Small intestine (tissue), 7 donors: ENCODE results near the gene MSX2. TPM values are rescaled to one million over a fixed set of nuclear protein-coding genes. Genes with fewer than 3 reads are reported as not detected.

Experiments used
- DNase-seq, 2 donors: peaks; one replicate each; pipeline versions ENCODE4 v3.0.0 to v3.0.0-alpha.2; 2013
- FAIRE-seq: peaks from 2 replicates; lab custom pipeline; 2012; peaks lifted over from hg19 to GRCh38; lab: Jason Lieb, UNC
- H3K27ac ChIP-seq, 3 donors: one replicate each; pipeline ENCODE4 v1.5.1; 2013; ENCODE audit warnings: low read length in 2 of 3, mild to moderate bottlenecking in 2 of 3, control low read depth in 1 of 3, inconsistent platforms in 1 of 3, low read depth in 1 of 3, moderate library complexity in 1 of 3
- H3K27me3 ChIP-seq, 3 donors: one replicate each; pipeline ENCODE4 v1.6.1; 2013; ENCODE audit warnings: low read length in 3 of 3, inconsistent platforms in 1 of 3; ENCODE audit not compliant: control insufficient read depth in 3 of 3, insufficient read depth in 3 of 3
- H3K36me3 ChIP-seq, 3 donors: one replicate each; pipeline ENCODE4 v1.6.1; 2013; ENCODE audit warnings: low read length in 3 of 3, inconsistent platforms in 1 of 3, low read depth in 1 of 3, mild to moderate bottlenecking in 1 of 3, moderate library complexity in 1 of 3; ENCODE audit not compliant: control insufficient read depth in 3 of 3, insufficient read depth in 2 of 3
- H3K4me1 ChIP-seq, 3 donors: one replicate each; pipeline ENCODE4 v1.6.1; 2013; ENCODE audit warnings: low read length in 2 of 3, inconsistent platforms in 1 of 3, low read depth in 1 of 3, mild to moderate bottlenecking in 1 of 3, moderate library complexity in 1 of 3; ENCODE audit not compliant: control insufficient read depth in 3 of 3, insufficient read depth in 2 of 3
- H3K4me3 ChIP-seq, 3 donors: one replicate each; pipeline ENCODE4 v1.5.1; 2013; ENCODE audit warnings: low read length in 3 of 3, control low read depth in 1 of 3, inconsistent platforms in 1 of 3, low read depth in 1 of 3, mild to moderate bottlenecking in 1 of 3, moderate library complexity in 1 of 3
- H3K9me3 ChIP-seq, 2 donors: one replicate each; pipeline ENCODE4 v1.6.1; 2013; ENCODE audit warnings: low read depth in 1 of 2, low read length in 1 of 2; ENCODE audit not compliant: control insufficient read depth in 2 of 2, insufficient read depth in 1 of 2
- WGBS, 3 donors: extraction: QIAGEN DNeasy Blood & Tissue Kit; methylation state at CpG; one replicate each; pipeline ENCODE4 v1.1.7; 2013; 5-methylcytosine and 5-hydroxymethylcytosine counted together
- polyA plus RNA-seq, 4 donors: library from polyadenylated mRNA; stranded (reverse) in 3 of 4; unstranded in 1 of 4; fragments of 200-250 nt in 3 of 4; fragments of 120-200 nt in 1 of 4; gene quantifications; one replicate each; pipeline versions ENCODE4 v1.2.1 to v1.2.3, GENCODE V29; 2013
- donor health status: healthy with polysubstance abuse.
- donor health status: control.
- donor health status: control.
- donor health status: Bipolar disorder and iron deficiency.
- donor health status: healthy.

Gene MSX2
- polyA plus RNA-seq, 4 donors = 0.46 to 4.7 TPM; not detected in 2

DNA sequence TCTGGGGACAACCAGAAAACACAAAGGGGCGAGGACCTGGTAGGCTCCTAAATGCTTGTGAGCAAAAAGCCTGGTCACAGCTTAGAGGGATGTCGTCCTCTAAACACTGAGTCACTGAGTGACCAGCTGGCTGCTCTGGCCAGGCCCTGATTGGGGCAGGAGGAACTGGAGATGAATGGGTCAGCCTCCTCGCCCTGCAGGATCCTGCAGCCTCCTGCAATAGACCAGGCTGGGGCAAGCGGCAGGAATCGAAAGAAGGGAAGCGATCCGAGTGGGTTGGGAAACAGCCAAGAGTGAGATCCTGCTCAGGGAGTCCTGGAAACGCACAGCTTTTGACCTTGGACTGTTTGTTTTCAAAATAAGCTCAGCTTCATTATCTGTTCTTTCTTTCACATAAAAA, 34.1 kb upstream of the MSX2 start:
- Histone ChIP-seq H3K4me3 (no peak overlapping the region), H3K4me1 (peaks cover 0 to 14% (median 4%) of the 10 kb centered on the region in 3 donors), H3K9me3 (no peaks in the 10 kb centered on the region), H3K27me3 (peaks cover 3 to 38% (median 29%) of the 10 kb centered on the region in 3 donors), H3K27ac (no peak overlapping the region), H3K36me3 (no peaks in the 10 kb centered on the region)
- 16 to 17% (median 16%) methylated on average over 8 of the region's 8 CpGs for WGBS, 3 donors
- peak in 1 of 2 donors; percentile 13 for DNase-seq
- no peak for FAIRE-seq

DNA sequence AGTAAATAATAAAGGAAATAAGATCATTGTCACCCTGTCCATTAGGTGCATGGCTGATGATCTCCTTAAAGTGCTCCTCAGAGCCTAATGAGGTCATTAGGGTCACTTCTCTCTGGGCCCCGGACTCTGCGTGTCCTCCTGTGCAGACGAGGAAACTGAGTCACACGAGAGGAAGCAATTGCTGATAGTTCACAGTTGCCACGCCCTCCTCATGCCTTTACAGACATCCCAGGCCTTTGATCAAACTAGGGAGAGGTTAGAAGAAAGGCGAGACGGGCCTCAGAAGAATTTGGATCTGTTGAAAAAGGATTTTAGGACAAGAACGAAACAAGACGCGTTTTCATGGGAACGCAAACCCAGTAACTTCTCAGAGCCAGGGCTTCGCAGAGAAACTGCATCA, 32.0 kb upstream of the MSX2 start:
- Histone ChIP-seq H3K9me3 (no peaks in the 10 kb centered on the region), H3K27ac (peak overlapping the region in 1 of 3 donors; percentile 27), H3K4me1 (peaks cover 0 to 14% (median 4%) of the 10 kb centered on the region in 3 donors), H3K4me3 (peak overlapping the region in 1 of 3 donors; percentile 2), H3K27me3 (peaks cover 3 to 38% (median 29%) of the 10 kb centered on the region in 3 donors), H3K36me3 (no peaks in the 10 kb centered on the region)
- peak in 1 of 2 donors; percentile 34 for DNase-seq
- 3 to 10% (median 5%) methylated on average over 12 of the region's 12 CpGs for WGBS, 3 donors
- FAIRE-seq = no peak

DNA sequence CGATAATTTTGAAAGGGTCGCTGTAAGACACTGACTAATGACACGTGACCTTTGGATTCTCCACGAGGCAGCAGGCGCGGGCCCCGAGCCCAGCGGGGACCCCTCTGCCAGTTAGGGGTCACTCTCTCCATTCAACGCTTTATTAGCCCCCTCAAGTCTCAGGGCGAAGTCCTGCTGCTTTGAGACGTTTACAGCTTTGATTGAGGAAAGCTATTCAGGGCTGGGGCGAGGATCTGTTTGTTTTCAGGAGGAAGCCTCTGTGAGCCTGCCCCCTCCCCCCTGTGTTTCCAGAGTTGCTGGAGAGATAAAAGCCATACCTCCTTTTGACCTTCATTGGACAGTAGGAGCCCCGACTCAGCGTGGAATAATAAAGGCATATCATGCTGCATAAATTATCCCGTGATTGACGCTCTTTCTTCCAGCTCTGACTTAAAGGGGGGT, 31.4 kb upstream of the MSX2 start:
- DNase-seq = peak; percentile 14 to 85
- no peak for FAIRE-seq
- Histone ChIP-seq H3K4me3 (peak overlapping the region in 1 of 3 donors; percentile 2), H3K27ac (peak overlapping the region in 1 of 3 donors; percentile 27), H3K9me3 (no peaks in the 10 kb centered on the region), H3K4me1 (peaks cover 0 to 14% (median 4%) of the 10 kb centered on the region in 3 donors), H3K27me3 (peaks cover 3 to 36% (median 28%) of the 10 kb centered on the region in 3 donors), H3K36me3 (no peaks in the 10 kb centered on the region)
- 2% methylated on average over 16 of the region's 16 CpGs for WGBS, 3 donors

DNA sequence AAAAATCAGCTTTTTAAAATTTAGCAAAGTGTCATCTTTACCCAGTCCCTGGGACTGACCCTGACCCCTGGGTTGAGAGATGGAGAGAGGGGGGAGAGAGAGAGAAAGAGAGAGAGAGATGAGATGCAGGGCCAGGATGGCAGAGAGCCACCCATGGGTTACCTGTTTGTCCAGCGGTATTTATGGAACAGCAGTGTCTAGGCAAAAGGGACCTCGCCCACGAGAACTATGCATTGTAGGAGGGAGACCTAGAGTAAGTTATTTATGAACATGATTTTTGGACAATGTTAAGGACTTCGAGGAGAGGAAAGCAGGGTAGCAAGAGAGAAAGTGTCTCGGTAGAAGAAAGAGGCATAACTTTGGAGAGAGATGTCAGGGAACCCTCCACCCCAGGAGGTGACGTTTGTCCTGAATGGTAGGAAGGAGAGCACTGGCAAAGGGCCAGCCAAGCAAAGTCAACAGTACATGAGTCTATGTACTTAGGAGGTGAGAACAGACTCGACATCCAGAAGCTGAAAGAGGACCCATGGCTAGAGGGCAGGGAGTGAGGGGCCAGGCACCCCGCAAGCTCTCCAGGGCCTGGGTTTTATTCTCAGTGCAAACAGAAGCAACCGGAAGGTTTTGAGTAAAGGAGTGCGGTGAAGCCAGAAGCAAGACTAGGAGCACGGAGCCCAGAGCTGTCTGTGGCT, 30.5 kb upstream of the MSX2 start:
- 29 to 31% (median 30%) methylated on average over 11 of the region's 11 CpGs for WGBS, 3 donors
- Histone ChIP-seq H3K4me1 (peaks cover 0 to 14% (median 4%) of the 10 kb centered on the region in 3 donors), H3K27ac (no peak overlapping the region), H3K36me3 (no peaks in the 10 kb centered on the region), H3K9me3 (no peaks in the 10 kb centered on the region), H3K4me3 (no peak overlapping the region), H3K27me3 (peaks cover 3 to 27% (median 23%) of the 10 kb centered on the region in 3 donors)
- FAIRE-seq = no peak
- DNase-seq = peak; percentile 42 to 73

DNA sequence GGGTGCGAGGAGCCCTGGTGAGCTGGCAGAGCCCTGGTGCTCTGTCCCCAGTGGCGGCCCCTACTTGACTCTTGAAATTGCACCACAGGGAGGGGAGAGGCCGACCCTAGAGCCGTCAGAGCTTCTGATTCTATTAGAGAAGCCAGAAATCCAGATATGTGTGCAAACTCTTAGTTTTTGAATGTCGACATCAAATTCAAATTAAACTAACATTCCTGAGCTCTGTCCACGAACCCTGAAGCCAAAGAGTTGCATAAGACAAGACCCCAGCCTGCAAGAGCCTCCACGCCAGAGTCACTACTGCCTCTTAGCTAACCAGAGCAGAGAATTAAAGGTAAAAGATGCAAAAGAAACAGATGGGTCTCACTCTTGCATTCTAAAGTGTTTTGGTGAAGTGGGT, 29.8 kb upstream of the MSX2 start:
- peaks cover 0 to 14% (median 4%) of the 10 kb centered on the region in 3 donors for H3K4me1 ChIP-seq
- FAIRE-seq (no peak), DNase-seq (no peak)
- no peak overlapping the region for H3K27ac ChIP-seq
- H3K9me3 ChIP-seq = no peaks in the 10 kb centered on the region
- H3K27me3 ChIP-seq = peaks cover 3 to 20% (median 20%) of the 10 kb centered on the region in 3 donors
- H3K36me3 ChIP-seq = no peaks in the 10 kb centered on the region
- H3K4me3 ChIP-seq = no peak overlapping the region
- WGBS, 3 donors = 35 to 56% (median 44%) methylated on average over 7 of the region's 7 CpGs

DNA sequence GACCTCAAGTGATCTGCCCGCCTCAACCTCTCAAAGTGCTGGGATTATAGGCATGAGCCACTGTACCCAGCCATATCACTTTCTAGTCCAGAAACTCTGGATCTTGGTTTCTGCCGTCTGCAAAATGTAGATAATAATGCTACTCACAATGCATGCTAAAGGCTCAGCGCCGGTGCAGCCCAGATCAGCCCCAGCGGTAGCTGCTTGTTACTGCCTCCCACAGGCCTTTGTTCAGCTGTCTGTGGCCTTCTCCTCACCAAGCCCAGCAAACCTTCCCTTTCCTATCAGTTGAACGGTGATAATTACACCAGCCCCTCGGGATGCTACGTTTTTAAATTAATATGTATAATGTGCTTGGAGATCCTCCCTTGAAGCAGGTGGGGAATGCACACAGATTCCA, 26.2 kb upstream of the MSX2 start:
- Histone ChIP-seq H3K27ac (no peak overlapping the region), H3K4me3 (no peak overlapping the region), H3K4me1 (peaks cover 0 to 7% (median 2%) of the 10 kb centered on the region in 3 donors), H3K36me3 (no peaks in the 10 kb centered on the region), H3K9me3 (no peaks in the 10 kb centered on the region), H3K27me3 (peaks cover 3 to 10% (median 7%) of the 10 kb centered on the region in 3 donors)
- DNase-seq (no peak), FAIRE-seq (no peak)
- WGBS, 3 donors = 68 to 75% (median 74%) methylated on average over 8 of the region's 8 CpGs

DNA sequence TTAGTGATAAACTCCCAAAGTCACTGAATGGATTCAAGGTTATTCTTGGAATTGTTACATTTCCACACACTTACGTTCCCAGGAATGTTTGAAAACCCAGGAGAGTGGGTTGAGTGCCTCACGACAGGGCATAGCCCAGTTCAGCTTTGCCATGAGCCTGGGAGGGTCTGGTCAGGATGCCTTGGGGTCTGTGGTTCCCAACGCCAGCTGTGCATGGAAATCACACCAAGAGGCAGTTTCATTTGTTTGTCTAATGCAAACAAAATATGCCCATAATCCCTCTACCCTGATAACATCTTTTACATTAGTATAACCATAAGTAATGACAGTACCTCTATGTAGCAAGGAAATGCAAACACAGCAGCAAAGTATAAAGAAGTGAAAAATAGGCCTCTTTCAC, 25.3 kb upstream of the MSX2 start:
- FAIRE-seq (no peak), DNase-seq (no peak)
- WGBS, 3 donors = 80% methylated on average over 3 of the region's 3 CpGs
- H3K36me3 ChIP-seq = no peaks in the 10 kb centered on the region
- peaks cover 0 to 6% (median 2%) of the 10 kb centered on the region in 3 donors for H3K27me3 ChIP-seq
- H3K4me1 ChIP-seq = peaks cover 0 to 3% (median 0%) of the 10 kb centered on the region in 3 donors
- H3K4me3 ChIP-seq = no peak overlapping the region
- no peaks in the 10 kb centered on the region for H3K9me3 ChIP-seq
- H3K27ac ChIP-seq = no peak overlapping the region

DNA sequence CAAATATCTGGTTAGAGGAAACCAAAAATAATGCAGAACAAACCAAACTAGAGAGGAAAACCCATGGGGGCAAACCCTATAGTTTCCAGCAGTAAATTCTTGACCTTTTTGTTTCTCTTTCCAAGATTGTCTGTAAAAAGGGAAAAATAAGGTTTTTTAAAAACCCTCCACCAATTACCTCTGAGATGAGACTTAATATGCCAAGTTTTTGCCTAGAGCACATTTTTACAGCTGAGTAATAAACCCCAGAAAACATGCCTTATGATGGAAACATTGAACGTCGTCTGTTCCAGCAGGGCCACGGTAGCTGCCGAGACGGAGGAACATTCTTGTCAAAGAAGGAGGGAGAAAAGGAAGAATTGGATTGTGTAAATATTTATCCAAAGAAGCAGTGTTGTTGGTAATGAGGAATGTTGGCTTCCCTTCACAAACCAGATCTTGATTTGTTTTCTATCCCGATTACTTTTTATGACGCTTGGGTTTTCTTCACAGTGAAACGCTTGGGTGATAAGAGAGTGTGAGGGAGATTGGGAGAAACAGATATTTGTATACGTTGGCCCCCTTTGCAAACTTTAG, 17.3 kb upstream of the MSX2 start:
- H3K9me3 ChIP-seq = no peaks in the 10 kb centered on the region
- 12 to 19% (median 16%) methylated on average over 9 of the region's 9 CpGs for WGBS, 3 donors
- H3K4me3 ChIP-seq = no peak overlapping the region
- no peak overlapping the region for H3K27ac ChIP-seq
- no peaks in the 10 kb centered on the region for H3K36me3 ChIP-seq
- FAIRE-seq (no peak), DNase-seq (no peak)
- peaks cover 0 to 25% (median 3%) of the 10 kb centered on the region in 3 donors for H3K27me3 ChIP-seq
- no peaks in the 10 kb centered on the region for H3K4me1 ChIP-seq
